ENCODE data around the gene FANCI.
A peak's percentile ranks its signal among the peaks of the same experiment; 100 is the strongest.

FANCI gene

DNA sequence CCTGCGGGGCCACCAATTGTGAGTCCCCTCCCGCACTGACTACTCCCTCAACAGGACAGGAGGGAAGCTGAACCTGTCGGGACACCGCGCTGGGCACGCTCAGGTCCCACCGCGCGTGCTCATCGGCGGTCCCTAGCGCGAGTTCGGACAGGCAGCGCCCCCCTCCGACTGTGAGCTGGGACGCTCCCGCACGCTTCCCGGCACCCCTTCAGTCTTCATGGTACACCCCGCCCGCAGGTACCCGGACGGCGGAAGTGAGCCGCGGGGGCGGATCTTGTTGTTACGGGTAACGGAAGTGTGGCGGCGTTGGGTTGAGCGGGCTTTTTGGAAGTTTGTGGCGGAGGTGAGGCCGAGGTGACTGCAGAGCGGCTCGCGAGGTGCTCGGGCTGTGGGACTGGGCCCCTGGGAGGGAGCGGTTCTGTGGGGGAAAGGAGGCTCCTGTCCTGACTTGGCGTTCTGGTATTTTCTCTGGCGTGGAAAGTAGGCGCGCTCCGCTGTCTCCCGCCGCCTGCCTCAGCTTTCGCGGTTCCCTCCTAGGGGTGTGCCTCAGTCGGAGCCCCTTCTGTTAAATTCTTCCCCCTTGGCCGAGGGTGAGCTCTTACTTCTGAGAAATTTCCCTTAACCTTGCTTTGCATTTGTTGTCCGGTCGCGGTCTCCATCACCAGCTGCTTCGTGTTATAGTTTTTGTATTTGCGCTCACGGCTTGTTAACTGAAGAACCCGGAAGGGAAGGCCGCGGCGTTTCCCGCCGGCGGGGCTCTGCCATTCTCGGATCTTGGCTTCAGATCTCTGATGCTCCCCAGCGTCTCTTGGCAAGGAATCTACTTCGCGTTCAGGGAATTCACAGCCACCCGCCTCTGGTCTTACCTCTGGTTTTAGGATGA lies at the start of gene FANCI:
FANCI (plus strand) TSS at position 289 of the 883 bp plus-strand sequence. CDS start 3,669 bp downstream, outside the sequence.
- DNase-seq = peak; percentile 98

GRCh38 chr15:89194608-89195007 lies 49.2 kb upstream of the FANCI start:
- no peak for DNase-seq

- DNase-seq = no peak
These were observed 47.9 kb upstream of the FANCI start for GRCh38 chr15:89195836-89196235.

DNA sequence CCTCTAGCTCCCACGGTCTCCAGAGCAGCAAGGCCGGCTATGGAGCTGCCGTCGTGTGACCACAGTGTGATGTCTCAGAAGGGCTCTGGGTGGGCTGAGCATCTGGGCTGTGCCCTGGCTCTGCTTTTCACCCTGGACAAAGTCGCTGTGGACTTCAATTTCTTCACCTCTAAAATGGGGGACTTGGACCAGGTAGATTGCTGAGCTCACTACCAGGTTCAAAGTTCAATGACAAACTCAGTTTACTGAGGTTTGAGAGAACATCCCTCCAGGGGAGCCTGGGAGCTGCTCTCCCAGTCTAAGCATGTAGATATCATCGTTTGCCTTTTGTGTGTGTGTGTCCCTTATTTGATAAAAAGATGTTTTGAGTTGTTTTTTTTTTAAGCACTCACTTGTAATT lies 47.5 kb upstream of the FANCI start:
- DNase-seq = no peak

DNA sequence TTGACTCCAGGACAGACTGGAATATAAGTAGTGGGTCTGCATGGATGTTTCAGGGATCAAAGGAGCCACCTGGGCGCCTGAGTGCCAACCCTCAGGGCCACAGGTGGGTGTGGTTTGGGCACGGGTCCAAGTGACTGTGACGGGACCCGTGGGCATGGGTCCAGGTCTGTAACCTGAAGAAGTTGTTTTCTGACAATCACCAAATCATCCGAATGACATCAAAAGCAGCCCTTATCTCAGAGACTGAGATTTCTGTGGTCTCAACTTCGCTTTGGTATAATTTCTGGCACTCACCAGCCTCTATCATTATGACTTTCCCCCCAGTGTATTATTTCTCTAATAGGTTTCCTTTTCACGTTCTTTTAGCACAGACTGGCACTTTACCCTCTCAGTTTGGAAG lies 46.8 kb upstream of the FANCI start:
- DNase-seq = peak; percentile 64

- DNase-seq = peak; percentile 63
These were observed 46.2 kb upstream of the FANCI start for GRCh38 chr15:89197503-89197971.

- DNase-seq = peak; percentile 24
These were observed 45.6 kb upstream of the FANCI start for GRCh38 chr15:89198196-89198595.

DNA sequence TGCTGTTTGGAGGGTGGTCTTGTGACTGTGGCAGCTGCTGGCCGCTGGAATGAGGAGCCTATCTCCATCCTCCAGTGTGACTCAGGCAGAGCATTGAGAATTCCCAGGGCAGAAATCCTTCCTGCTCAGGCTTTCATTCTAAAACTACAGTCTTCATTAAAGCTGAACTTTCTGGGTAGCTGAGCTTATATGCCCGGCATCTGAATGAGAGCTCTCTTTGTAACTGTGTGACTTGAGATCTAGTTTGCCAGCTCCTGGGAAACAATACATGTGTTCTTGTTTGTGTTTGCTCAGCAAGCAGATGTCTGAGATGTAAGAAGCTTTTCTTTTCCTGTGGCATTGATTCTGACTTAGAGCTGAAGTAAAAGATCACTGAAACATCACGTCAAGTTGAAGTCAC lies 44.8 kb upstream of the FANCI start:
- no peak for DNase-seq

GRCh38 chr15:89199746-89200145 lies 44.0 kb upstream of the FANCI start:
- no peak for DNase-seq

- DNase-seq = no peak
These were observed 43.6 kb upstream of the FANCI start for GRCh38 chr15:89200182-89200581.

DNA sequence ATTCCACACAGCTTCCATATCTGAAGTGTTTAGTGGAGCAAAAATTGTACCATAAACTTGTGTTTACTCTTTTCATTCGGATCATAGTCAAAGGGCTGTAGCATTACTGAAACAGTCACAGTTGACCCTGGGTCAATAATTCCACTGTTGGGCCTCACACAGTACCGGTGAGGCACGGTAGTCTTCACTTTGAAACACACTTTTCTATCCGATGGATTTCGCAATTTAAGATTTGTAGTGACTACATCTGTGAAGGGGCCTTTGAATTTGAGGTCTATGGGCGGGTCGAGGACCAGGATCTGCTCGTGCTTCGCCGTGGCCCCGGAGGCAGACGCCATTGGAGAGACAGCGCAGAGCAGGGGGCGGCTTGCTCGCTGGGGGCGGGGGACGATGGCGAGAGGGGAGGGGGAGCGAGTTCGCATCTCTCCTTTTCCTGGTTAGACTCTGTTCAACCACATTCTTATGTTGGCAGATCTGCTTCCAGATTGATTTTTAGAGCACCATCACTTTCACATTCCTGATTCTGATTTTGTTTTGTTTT lies 42.2 kb upstream of the FANCI start:
- no peak for DNase-seq

DNA sequence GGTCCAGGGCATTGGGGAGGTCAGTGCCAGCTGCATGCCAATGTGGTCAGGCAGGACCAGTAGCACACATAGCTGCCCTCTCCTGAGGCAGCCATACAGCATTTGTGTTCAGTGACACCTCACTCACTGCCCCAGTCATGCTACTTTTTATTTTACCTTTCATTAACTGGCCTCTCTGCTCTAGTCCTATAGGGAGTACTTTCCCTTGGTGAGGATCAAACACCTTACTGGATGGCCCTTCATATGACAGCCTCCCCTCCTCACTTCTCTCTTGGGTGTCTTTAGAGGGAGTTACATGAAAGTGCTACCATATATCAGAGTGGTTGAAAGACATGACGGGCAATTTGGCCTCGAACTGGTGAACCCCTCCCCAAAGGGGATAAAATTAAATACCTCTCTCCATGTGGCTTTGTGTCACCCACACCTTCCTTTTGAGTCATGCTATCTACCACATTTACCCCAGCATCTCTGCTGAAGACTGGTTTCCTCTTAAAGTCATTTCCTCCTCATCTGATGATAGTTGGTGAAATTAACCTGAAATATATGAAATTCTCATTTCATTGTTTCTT lies 40.0 kb upstream of the FANCI start:
- peak; percentile 87 for DNase-seq

- no peak for DNase-seq
These were observed 37.7 kb upstream of the FANCI start for GRCh38 chr15:89205991-89206585.

DNA sequence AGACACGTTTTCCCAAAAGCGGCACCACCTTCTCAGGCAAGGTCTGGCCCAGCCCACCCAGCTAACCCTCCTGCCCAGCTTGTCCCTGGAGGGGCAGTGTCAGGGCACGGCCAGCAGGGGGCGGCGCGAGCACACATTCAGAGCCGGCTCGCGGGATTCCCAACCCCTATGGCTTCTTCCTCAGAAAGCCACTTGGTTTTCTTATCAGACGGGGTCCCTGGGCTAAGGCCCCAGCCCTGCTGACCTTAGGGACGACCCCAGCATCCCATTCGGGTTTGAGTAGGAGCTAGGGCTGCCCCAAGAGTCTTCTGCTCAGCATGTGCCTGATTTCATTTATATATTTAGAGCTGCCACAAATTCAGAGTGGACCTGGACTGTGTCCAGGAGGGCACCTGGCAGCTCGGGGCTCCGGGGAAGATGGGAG lies 36.9 kb upstream of the FANCI start:
- peak; percentile 81 for DNase-seq

DNA sequence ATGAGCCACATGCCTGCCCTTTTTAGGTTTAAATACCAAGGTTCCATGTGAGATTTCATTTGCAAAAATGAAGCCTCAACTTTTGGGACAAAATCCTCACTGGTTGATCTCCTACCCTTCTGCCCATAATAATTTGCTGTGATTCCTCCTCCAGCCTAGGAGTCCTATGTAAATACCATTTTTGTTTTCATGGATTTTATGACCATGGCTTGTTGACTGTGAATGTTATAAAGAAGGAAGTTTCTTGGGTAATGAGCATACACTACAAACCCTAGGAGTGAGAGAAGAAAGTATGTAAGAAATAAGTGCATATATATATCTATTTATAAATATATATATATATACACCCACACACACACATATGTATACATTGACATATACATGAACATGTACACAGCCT lies 35.5 kb upstream of the FANCI start:
- no peak for DNase-seq

GRCh38 chr15:89209057-89209456 lies 34.7 kb upstream of the FANCI start:
- DNase-seq = no peak

DNA sequence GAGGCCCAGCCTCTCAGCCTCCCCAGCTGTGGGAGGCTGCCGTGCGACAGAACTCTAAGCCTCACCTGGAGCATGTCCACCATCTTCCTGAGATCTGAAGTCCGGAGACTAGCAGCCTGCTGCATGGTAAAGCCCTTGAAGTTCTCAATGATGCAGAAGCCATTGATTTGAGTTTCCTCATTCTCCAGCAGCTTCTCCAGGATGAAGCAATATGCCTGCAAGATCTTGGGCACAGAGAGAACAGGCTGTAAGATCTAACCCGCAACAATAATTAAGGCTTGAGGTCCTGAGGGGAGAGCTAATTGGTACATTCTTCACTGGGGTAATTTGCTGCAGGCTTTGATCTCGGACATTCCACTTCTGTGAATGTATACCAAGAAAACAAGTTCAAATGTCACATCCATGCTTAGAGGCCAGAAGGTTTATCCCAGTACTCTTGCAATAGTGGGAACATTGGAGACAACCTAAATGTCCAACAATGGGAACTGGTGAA lies 32.1 kb upstream of the FANCI start:
- no peak for DNase-seq

DNA sequence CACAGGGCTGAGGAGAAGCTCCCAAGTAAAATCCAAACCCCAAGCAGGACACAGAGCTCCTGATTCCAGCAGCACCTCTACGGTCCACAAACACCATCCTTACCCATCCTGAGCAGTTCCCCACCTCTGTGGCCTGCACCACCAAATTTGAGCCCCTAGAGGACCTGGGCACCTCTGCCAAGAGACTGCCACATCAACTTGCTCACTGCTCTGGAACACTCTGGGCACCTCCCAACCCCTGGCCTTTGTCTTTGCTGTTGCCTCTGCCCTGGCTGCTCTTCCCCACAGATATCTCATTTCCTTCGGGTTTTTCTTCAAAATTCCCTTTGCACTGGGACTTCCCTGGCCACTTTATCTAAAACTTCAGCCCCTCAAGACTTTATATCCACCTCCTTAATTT lies 28.2 kb upstream of the FANCI start:
- no peak for DNase-seq

DNA sequence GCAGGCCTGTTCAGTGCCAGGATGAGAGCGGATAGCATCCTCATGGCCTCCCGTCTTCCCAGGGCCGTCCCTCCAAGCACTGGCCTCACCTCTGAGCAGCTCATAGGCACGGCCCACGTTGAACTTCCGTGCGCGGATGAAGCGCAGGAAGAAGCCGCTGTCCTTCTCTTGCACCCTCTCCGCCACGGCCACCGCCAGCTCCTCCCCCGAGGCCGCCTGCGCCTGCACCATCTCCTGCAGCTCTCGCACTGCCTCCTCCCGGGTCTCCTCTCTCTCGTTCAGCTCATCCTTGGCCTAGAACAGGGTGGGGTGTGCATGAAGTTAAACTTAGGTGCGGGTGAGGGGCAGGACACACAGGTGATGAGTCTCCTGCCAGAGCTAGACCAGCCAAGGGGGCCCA lies 26.7 kb upstream of the FANCI start:
- no peak for DNase-seq

DNA sequence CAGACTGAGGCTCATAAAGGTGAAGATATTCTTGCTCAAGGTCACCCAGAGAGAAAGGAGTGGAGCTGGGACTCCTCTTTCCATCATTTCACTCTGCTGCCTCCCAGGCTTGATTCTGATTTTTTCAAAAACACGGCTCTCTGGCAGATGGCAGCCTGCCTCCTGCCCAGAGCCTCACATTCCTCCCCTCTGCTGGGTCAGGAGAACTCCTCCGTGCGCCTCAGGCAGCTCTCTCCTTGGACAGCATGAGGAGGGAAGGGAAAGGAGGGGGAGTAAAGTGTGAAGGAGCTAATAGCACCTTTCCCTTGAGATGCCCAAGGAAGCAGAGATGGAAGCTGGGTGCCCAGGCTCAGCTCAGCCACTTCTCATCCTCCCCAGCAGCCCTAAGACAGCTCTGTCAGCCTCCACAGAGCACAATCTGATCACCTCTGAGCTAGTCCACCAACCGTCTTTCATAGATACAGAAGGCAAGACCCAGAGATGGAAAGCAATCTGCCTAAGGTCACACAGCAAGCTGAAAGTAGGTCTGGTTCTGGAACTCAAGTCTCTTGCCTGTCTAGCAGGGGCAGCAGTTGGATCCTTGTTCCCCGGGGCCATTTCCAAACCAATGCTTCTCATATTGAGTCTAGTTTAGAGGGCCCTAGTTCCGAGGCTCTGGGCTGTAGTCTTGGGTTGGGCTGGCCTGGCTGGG lies 25.9 kb upstream of the FANCI start:
- DNase-seq = no peak

DNA sequence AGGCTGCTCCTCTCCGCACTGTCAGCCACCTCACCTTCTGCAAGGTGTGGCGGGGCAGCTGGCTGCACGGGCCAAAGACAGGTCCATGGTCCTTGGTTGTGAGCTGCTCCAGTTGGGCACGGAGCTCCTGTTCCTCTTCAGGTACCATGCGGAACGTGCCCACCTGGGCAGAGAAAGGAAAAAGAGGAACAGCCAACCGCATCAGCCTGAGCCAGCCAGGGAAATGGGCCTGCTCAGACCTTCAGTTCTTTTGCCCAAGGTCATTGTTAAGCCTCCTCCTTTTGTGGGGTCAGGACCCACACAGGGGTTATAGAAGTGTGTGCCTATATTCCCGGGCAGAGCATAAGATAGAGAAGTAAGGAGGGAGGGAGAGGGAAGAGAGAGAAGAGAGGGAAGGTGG lies 25.2 kb upstream of the FANCI start:
- DNase-seq = no peak

- DNase-seq = peak; percentile 21
These were observed 22.2 kb upstream of the FANCI start, which contains the start of gene RLBP1 for GRCh38 chr15:89221543-89221942. Gene RLBP1, minus strand, starts transcription at chr15:89221579. Its CDS starts 2,604 bp downstream, at chr15:89218975.

DNA sequence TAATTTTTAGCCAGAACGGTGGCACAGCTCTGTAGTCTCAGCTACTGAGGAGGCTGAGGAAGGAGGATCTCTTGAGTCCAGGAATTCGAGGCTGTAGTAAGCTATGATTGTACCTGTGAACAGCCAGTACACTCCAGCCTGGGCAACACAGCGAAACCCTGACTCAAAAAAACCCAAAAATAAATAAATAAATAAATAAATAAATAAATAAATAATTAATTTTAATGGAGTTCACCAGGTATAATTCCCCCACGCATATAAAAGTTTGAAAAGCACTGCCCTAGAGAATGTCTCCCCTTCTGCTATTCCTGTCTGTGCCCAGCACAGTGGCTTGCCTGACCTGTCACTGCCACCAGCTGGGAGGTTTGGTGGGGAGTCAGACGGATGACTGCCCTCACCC lies 18.2 kb upstream of the FANCI start:
- no peak for DNase-seq
